ENCODE data around the gene ASB7. TPM values are rescaled to one million over a fixed set of nuclear protein-coding genes. Genes with fewer than 3 reads are reported as not detected.

Gene ASB7
- total RNA-seq, 3 donors from 2014 or later (not counting 1 experiment from before 2014, with no cell fraction given), result 16.1 to 23.1 (median 20.5) TPM

GRCh38 chr15:100670505-100671021 lies 68.2 kb downstream of the ASB7 start:
- Mint-ChIP-seq H3K36me3 (no peaks in the 10 kb centered on the region), H3K4me3 (no peak overlapping the region), H3K4me1 (no peaks in the 10 kb centered on the region), H3K27ac (no peak overlapping the region), H3K9me3 (no peaks in the 10 kb centered on the region), H3K27me3 (ENCODE audit: low read depth in 2 of 2) (peaks cover 7 to 16% of the 10 kb centered on the region in 2 donors)
- DNase-seq, result no peak
- Histone ChIP-seq H3K27ac (ENCODE audit: low read length) (no peak overlapping the region), H3K27me3 (ENCODE audit: control insufficient read depth, insufficient read depth, low read length) (no peaks in the 10 kb centered on the region), H3K4me1 (ENCODE audit: control insufficient read depth, insufficient read depth, low read length) (no peaks in the 10 kb centered on the region), H3K4me3 (ENCODE audit: low read length) (no peak overlapping the region), H3K9me3 (ENCODE audit: control insufficient read depth, insufficient read depth, low read length) (no peaks in the 10 kb centered on the region), H3K36me3 (ENCODE audit: control insufficient read depth, insufficient read depth, low read length) (no peaks in the 10 kb centered on the region)
- TF ChIP-seq CTCF (IDR thresholded peaks at IDR 0.05), result no peak
- 78% methylated on average over 8 of the region's 8 CpGs for WGBS (ENCODE audit: insufficient coverage)
- ATAC-seq, result no peak
- intact Hi-C loops (cut with micrococcal nuclease), result no loop called here

- H3K27ac Mint-ChIP-seq, result no peak overlapping the region
- no peak for TF ChIP-seq CTCF (IDR thresholded peaks at IDR 0.05)
- Histone ChIP-seq H3K4me3 (ENCODE audit: low read length) (no peak overlapping the region), H3K4me1 (ENCODE audit: control insufficient read depth, insufficient read depth, low read length) (no peaks in the 10 kb centered on the region), H3K36me3 (ENCODE audit: control insufficient read depth, insufficient read depth, low read length) (no peaks in the 10 kb centered on the region), H3K27me3 (ENCODE audit: control insufficient read depth, insufficient read depth, low read length) (no peaks in the 10 kb centered on the region), H3K27ac (ENCODE audit: low read length) (no peak overlapping the region), H3K9me3 (ENCODE audit: control insufficient read depth, insufficient read depth, low read length) (no peaks in the 10 kb centered on the region)
- ATAC-seq (no peak), DNase-seq (no peak)
- WGBS (ENCODE audit: insufficient coverage), result 88% methylated on average over 15 of the region's 15 CpGs
- intact Hi-C loops (cut with micrococcal nuclease), result no loop called here
- H3K36me3 Mint-ChIP-seq, result no peaks in the 10 kb centered on the region
- no peak overlapping the region for H3K4me3 Mint-ChIP-seq
- peaks cover 12 to 20% of the 10 kb centered on the region in 2 donors for H3K27me3 Mint-ChIP-seq (ENCODE audit: low read depth in 2 of 2)
- no peaks in the 10 kb centered on the region for H3K4me1 Mint-ChIP-seq
- H3K9me3 Mint-ChIP-seq, result no peaks in the 10 kb centered on the region
Measured at GRCh38 chr15:100671124-100671680, 68.8 kb downstream of the ASB7 start.

- H3K36me3 Mint-ChIP-seq, result no peaks in the 10 kb centered on the region
- no peaks in the 10 kb centered on the region for H3K27me3 ChIP-seq (ENCODE audit: control insufficient read depth, insufficient read depth, low read length)
- H3K9me3 Mint-ChIP-seq, result no peaks in the 10 kb centered on the region
- no peaks in the 10 kb centered on the region for H3K4me1 Mint-ChIP-seq
- H3K4me1 ChIP-seq (ENCODE audit: control insufficient read depth, insufficient read depth, low read length), result no peaks in the 10 kb centered on the region
- H3K36me3 ChIP-seq (ENCODE audit: control insufficient read depth, insufficient read depth, low read length), result no peaks in the 10 kb centered on the region
- no peak for DNase-seq
- no peaks in the 10 kb centered on the region for H3K9me3 ChIP-seq (ENCODE audit: control insufficient read depth, insufficient read depth, low read length)
- intact Hi-C loops (cut with micrococcal nuclease), result no loop called here
- no peak overlapping the region for H3K27ac ChIP-seq (ENCODE audit: low read length)
- 83% methylated on average over 13 of the region's 13 CpGs for WGBS (ENCODE audit: insufficient coverage)
- H3K4me3 Mint-ChIP-seq, result no peak overlapping the region
- no peak for TF ChIP-seq CTCF (IDR thresholded peaks at IDR 0.05)
- H3K27me3 Mint-ChIP-seq (ENCODE audit: low read depth in 2 of 2), result peaks cover 20 to 25% of the 10 kb centered on the region in 2 donors
- H3K27ac Mint-ChIP-seq, result no peak overlapping the region
- ATAC-seq, result no peak
- H3K4me3 ChIP-seq (ENCODE audit: low read length), result no peak overlapping the region
Measured at GRCh38 chr15:100671858-100672543, 69.6 kb downstream of the ASB7 start.

Measured in natural killer cell (primary cell).